ENCODE measurements around the gene PIP4K2A.
"Not testable (repeated sequence)": the region's sequence is repeated elsewhere in the genome, so short reads cannot be mapped to it uniquely, and the experiment has no call there.

Gene PIP4K2A

DNA sequence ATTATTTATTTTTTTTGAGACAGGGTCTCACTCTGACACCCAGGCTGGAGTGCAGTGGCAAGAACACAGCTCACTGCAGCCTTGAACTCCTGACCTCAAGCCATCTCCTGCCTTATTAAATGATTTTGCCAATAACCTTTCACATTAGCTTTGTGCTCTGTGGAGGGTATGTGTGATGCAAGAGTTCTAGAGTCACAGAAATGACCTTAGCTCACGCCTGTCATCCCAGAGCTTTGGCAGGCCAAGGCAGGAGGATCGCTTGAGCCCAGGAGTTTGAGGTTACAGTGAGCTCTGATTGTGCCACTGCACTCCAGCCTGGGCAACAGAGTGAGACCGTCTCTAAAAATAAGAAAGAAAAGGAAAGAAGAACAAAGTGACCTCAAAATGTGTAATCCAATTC is 4.3 kb upstream of the PIP4K2A start:
- DNase-seq = not testable (repeated sequence)

GRCh38 chr10:22717728-22718127 is 3.4 kb upstream of the PIP4K2A start:
- no peak for DNase-seq

- no peak for DNase-seq
Observed at GRCh38 chr10:22716943-22717342, 2.6 kb upstream of the PIP4K2A start.

DNA sequence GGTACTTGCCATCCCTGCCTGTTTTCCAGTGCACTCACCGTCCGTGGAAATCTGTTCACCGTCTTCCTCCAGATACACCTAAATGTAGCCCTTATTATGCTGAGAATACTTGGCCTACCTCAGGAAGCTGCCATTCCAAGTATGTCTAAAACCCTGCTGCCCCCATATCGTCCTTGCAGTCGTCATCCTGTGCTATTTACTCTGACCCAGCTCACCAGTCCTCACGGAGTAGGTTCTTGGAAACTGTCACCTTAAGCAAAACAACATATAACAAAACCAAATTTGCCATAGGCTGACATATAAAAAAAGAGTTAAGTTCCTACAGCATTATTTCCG is 880 bp upstream of the PIP4K2A start:
- no peak for DNase-seq

DNA sequence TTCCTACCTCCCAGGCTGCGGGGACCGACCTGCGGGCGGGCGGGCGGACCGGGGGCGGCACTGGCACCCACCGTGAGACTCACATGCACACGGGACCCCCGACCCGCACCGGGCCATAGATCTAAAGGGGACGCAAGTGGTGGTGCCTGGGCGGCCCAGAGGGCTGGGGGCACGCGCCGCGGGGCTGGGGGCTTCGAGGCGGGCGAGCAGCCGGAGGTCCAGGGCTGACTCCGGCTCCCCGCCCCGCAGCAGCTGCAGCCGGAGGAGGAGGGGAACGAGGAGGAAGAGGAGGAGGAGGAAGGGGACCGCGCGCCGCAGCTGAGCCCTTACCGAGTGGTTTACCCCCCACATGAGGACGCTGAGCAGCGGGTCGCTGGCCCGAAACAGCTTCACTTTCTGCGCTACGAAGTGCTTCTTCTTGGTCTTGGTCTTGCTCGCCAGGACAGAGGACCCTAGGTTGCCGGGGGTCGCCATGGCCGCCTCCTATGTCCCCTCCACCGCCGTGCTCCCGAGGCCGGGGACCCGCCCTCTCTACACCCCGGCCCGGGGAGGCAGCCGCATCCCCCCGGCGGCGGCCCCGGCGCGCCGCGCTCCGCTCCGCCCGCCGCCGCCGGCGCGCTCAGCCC is 412 bp downstream of the PIP4K2A start:
- peak; percentile 23 for DNase-seq

GRCh38 chr10:22712956-22713852 is 1.2 kb downstream of the PIP4K2A start:
- DNase-seq = no peak

DNA sequence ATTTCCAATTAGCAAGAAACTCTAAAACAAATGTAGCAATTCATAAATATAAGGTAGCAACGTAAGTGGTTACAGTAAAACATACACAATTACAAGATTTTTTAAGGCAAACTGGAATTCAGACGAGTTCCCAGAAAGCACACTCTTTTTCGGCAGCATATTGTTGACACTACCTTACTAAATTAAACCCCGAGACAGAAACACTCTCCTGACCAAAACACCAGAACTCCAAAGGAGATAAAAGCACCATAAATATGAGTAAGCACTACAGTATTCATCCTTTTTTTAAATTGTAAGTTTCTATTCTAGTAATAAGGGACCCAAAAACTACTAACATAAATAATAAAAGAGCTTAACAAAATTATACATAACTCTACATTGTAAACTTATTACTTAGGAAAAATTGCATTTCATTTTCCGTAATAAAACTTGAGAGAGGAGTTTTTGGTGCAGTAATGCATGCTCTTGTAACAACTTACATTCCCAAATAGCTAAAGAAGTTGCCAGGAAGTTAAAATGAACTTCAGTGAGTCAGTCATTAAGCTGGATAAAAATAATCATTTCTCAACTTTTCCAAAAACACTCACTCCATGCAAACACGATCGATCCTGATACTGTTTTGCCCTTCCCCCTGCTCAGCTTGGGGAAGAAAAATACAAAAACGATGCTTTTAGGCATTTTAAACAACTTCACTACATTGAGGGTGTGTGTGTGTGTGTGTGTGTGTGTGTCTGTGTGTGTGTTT is 2.0 kb downstream of the PIP4K2A start:
- no peak for DNase-seq

DNA sequence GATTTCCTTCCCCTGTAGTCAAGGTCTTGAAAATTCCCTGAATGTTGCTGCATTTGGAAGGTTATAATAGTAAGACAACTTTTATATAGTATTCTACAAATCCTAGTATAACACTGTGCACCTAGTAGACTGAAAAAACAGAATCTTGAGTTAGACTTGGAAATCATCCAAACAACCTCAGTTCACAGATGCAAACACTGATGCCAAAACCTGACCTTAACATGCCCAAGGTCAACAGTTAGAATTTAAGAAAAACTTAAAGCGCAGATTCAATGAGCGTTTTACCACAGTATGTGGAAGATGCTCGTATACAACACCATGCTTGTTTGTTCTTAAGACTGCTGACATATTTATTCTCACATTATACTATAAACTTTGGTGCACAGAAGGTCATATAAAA is 3.0 kb downstream of the PIP4K2A start:
- no peak for DNase-seq

DNA sequence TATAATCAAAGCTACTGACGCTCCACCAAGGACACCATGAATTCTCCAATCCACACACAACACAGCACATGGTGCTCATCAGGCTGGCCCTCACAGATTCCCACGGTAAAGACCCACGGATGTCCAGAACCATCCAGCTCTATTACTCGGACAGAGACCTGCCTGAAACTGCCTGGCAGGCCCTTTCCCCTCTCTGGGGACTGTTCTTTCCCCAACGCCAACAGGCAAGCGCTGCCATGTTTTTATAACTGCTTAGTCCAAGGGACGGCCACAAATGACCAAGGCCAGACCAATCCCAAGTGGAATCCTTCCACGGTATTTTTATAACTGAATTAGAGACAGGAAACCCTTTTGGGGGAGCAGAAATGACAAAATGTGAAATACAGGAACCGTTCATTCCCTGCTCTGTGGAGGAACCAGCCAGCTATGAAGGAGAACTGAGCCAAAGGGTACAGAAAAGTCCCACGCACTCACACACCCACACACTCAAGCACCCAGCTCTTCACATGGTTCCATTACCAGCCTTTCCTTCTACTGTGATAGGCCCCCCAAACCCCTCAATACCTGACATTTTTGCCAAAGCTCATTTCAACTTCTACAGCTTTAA is 4.1 kb downstream of the PIP4K2A start:
- DNase-seq = no peak

DNA sequence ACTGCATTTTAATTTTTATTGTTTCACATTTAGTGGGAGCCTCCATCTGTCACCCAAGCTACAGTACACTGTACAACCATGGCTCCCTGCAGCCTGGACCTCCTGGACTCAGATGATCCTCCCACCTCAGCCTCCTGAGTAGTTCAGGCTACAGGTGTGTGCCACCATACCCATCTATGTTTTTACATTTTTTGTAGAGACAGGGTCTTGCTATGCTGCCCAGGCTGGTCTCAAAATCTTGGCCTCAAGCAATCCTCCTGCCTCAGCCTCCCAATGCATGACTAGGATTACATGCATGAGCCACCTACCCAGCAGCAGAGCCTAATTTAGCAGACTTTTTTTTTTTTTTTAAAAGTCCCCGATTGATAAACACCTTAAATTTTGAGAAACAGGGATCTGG is 5.6 kb downstream of the PIP4K2A start:
- no peak for DNase-seq

- DNase-seq = no peak
Observed at GRCh38 chr10:22705527-22705926, 8.9 kb downstream of the PIP4K2A start.

GRCh38 chr10:22704942-22705341 is 9.4 kb downstream of the PIP4K2A start:
- no peak for DNase-seq

GRCh38 chr10:22704471-22704911 is 9.9 kb downstream of the PIP4K2A start:
- no peak for DNase-seq

GRCh38 chr10:22702348-22702747 is 12.0 kb downstream of the PIP4K2A start:
- DNase-seq = no peak

DNA sequence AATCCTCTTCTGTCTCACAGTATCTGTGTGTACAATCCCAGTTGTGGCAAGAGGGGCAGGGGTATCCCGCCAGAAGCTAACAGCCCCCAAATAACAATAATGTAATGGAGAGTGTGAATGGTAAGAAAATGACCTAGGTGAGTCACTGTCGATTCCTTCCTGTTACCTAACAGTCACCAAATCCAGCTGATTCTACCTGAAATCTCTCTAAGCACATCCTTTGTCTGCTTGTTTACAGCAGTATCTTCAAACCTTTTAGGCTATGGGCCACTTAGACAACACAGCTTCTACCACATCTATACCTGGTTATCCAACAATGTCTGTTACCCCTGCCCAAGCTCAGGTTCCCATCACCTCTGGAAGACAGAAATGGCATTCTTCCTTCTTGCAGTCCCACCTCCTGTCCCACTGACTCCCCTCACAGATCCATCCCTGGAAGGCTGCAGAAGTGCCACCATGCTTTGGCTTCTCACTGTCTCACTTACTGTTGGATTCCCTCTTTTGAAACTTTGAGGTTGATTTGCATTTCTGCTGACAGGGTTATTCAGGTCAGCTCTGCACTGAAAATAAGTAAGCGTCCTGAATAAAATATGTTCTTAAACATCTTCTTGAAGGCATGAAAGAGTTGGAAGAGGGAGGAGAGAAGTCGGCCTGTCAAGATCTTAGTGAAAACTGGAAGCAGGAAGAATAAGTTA is 13.1 kb downstream of the PIP4K2A start:
- DNase-seq = no peak

DNA sequence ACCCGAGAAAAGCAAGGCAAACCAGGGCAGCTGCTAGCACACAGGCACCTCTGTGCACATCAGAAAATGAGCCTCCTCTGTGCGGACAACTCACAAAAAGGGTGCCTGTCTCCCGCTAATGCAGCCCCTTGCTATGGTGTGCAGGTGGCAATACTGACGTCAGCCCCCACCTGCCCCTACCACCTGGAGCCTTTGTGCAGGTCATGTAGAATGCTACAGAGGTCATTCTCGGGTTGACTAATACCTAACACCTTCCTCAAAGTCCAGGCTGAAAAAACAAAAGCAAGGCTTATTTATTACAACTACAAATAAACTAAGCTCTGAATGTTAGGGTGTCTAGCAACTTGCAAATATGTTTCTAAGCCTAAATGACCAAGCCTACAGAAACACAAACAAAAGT is 13.9 kb downstream of the PIP4K2A start:
- no peak for DNase-seq

DNA sequence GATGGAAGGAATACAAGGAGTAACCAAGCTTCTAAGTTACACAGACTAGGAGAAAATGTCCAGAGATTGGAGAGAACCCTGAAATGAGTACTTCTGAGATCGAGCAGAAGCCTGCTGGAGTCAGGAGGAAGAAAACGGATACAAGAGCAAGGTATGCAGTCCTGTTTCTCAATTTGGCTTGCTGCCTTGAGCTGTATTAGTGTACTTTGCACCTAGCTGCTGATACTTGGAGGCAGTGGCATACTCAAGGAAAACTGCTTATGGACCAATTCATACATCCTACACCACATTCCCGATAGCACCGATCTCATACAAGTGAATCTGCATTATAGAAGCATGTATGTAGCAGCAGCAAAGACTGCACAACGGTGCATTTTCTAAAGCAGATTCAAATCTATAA is 14.4 kb downstream of the PIP4K2A start:
- DNase-seq = no peak

GRCh38 chr10:22698941-22699440 is 15.4 kb downstream of the PIP4K2A start:
- DNase-seq = no peak

- no peak for DNase-seq
Observed at GRCh38 chr10:22697800-22698199, 16.6 kb downstream of the PIP4K2A start.

DNA sequence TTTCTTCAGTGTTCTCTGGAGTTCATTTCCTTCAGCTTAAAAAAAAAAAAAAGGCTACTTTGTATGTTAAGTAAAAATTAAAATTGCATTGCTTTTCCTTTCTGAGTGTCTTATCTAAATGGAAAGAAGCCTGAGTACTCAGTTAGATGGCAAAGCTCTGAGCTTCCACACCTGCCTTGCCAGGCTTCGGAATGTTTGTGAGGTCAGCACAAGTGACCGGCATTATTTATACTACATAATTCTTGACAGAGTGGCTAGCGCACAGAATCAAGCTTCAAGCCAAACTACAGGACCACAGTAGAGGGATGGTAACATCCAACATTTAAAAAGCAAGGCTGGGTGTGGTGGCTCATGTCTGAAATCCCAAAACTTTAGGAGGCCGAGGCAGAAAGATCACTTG is 17.3 kb downstream of the PIP4K2A start:
- DNase-seq = no peak

GRCh38 chr10:22693860-22694259 is 20.5 kb downstream of the PIP4K2A start:
- DNase-seq = no peak

DNA sequence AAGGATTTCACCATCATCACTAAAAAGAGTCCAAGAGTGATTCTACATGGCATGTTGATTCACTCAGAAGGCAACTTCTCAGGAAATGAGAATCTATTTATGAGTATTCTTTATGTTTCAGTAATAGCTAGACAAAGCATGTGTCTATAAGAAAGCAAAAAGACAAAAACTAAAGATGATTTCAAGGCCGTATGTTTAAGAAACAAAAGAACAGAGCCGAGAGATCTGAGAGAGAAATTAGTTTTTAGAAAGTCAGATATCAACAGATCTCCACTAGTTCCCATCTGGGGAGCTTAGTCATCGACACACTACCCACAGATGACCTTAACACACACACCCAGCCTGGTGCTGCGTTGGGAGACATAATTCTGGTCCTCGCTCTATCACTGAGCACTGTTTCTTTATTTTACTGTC is 21.0 kb downstream of the PIP4K2A start:
- no peak for DNase-seq

GRCh38 chr10:22692119-22692518 is 22.3 kb downstream of the PIP4K2A start:
- DNase-seq = not testable (repeated sequence)
